HL-60 (cell line): Measurements from ENCODE around the gene AFAP1L2.

Source experiments
- DNase-seq, 2 experiments: peaks; one replicate each; pipeline ENCODE4 v3.0.0-alpha.2; 2010 to 2020; ENCODE audit warnings: low read depth in 1 of 2, low spot score in 1 of 2
- H3K27ac ChIP-seq: fragments of 250-450 bp; sonication (Bioruptor Pico); replicated peaks from 2 replicates; pipeline ENCODE4 v1.5.1; 2020; ENCODE audit warnings: mild to moderate bottlenecking, moderate library complexity
- H3K27me3 ChIP-seq: fragments of 250-450 bp; sonication (Bioruptor Pico); 2 replicates; pipeline ENCODE4 v1.5.1; 2021; ENCODE audit warnings: mild to moderate bottlenecking, moderate library complexity; ENCODE audit not compliant: insufficient read depth, poor library complexity, severe bottlenecking
- H3K4me3 ChIP-seq: replicated peaks from 2 replicates; pipeline ENCODE4 v1.5.1; 2011; ENCODE audit warnings: mild to moderate bottlenecking, control low read depth, low read length; ENCODE audit not compliant: insufficient read depth
- GABPA ChIP-seq: IDR thresholded peaks from 2 replicates; pipeline ENCODE4 v1.6.1; 2012; ENCODE audit warnings: low read depth
- POLR2AphosphoS5 ChIP-seq: IDR thresholded peaks from 2 replicates; pipeline ENCODE4 v1.6.1; 2012; ENCODE audit warnings: low read depth
- SPI1 ChIP-seq: IDR thresholded peaks from 2 replicates; pipeline ENCODE4 v1.6.1; 2012; ENCODE audit warnings: low read depth, mild to moderate bottlenecking, borderline replicate concordance
- TF ChIP-seq, protein P1 (sequence below): IDR thresholded peaks from 2 replicates; pipeline ENCODE4 v1.6.1; 2012; ENCODE audit warnings: low read depth; ENCODE audit not compliant: insufficient replicate concordance
- TF ChIP-seq, protein P2 (sequence below): IDR thresholded peaks from one replicate; pipeline ENCODE4 v1.5.1; 2011; ENCODE audit warnings: low read length, control low read depth, inconsistent platforms; ENCODE audit not compliant: insufficient read depth

The AFAP1L2 gene

DNA sequence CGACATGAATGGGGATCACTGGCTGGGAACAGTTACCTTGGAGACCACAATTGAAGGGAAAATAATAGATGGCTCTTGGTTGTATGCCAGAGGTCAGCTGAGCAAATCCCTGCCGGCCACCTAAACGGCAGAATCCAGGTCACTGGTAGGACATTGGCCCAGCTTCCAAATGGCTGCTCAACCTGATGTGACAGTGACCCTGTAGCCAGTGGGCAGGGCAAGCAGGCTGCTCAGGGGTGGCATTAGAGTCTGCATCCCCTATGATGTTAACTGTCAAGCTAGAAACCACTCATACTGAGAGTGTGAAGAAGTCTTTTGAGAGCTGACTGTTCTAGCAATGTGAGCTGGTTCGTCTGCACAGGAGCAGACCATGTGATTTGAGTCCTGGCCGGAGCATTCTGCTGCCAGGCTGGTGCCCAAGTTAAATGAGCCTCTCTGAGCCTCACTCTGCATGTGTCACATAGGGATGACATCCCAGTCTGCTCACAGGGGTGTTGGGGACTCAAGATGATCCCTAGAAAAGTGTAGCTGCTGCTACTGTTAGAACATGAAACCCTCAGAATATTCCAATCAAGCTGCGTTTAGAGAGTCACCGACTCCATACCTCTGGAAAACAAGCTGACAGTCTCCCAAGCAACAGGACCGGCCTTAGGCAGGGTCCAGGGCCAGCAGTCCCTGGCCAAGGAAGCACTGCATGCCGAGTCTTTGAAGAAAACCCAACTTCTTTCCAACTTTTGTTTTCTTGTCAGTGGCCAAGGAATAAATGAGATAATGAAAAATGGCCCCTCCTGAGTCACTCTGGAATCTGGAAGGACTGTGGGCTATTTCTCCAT, 95.6 kb downstream of the AFAP1L2 start:
- Histone ChIP-seq H3K4me3 (no peak overlapping the region), H3K27me3 (no peaks in the 10 kb centered on the region), H3K27ac (no peak overlapping the region)
- DNase-seq: no peak
- TF ChIP-seq, protein P1, sequence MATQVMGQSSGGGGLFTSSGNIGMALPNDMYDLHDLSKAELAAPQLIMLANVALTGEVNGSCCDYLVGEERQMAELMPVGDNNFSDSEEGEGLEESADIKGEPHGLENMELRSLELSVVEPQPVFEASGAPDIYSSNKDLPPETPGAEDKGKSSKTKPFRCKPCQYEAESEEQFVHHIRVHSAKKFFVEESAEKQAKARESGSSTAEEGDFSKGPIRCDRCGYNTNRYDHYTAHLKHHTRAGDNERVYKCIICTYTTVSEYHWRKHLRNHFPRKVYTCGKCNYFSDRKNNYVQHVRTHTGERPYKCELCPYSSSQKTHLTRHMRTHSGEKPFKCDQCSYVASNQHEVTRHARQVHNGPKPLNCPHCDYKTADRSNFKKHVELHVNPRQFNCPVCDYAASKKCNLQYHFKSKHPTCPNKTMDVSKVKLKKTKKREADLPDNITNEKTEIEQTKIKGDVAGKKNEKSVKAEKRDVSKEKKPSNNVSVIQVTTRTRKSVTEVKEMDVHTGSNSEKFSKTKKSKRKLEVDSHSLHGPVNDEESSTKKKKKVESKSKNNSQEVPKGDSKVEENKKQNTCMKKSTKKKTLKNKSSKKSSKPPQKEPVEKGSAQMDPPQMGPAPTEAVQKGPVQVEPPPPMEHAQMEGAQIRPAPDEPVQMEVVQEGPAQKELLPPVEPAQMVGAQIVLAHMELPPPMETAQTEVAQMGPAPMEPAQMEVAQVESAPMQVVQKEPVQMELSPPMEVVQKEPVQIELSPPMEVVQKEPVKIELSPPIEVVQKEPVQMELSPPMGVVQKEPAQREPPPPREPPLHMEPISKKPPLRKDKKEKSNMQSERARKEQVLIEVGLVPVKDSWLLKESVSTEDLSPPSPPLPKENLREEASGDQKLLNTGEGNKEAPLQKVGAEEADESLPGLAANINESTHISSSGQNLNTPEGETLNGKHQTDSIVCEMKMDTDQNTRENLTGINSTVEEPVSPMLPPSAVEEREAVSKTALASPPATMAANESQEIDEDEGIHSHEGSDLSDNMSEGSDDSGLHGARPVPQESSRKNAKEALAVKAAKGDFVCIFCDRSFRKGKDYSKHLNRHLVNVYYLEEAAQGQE: no peak
- no peak for TF ChIP-seq GABPA
- TF ChIP-seq, protein P2, sequence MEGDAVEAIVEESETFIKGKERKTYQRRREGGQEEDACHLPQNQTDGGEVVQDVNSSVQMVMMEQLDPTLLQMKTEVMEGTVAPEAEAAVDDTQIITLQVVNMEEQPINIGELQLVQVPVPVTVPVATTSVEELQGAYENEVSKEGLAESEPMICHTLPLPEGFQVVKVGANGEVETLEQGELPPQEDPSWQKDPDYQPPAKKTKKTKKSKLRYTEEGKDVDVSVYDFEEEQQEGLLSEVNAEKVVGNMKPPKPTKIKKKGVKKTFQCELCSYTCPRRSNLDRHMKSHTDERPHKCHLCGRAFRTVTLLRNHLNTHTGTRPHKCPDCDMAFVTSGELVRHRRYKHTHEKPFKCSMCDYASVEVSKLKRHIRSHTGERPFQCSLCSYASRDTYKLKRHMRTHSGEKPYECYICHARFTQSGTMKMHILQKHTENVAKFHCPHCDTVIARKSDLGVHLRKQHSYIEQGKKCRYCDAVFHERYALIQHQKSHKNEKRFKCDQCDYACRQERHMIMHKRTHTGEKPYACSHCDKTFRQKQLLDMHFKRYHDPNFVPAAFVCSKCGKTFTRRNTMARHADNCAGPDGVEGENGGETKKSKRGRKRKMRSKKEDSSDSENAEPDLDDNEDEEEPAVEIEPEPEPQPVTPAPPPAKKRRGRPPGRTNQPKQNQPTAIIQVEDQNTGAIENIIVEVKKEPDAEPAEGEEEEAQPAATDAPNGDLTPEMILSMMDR: no peak
- no peak for TF ChIP-seq SPI1
- TF ChIP-seq POLR2AphosphoS5: no peak

DNA sequence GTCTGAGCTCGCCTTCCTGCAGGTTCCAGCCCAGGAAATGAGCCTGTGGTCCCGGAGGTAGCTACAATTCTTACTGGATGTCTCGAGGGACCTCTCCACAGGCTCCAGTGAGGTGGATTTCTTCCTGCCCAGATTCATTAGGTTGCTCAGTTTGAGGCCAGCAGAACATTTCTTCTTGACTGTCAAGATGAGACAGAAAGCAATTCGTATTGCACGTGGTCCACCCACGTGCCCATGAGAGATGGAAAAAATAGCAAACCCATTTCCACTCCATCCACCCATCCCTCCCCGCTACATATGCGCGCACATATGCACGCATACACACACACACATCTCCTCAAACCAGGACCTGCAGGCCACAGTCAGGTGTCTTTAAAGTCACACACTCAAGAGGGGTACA, 96.6 kb downstream of the AFAP1L2 start:
- TF ChIP-seq POLR2AphosphoS5 (no peak), GABPA (no peak), SPI1 (no peak)
- TF ChIP-seq, protein P1: no peak
- TF ChIP-seq, protein P2: no peak
- Histone ChIP-seq H3K27me3 (no peaks in the 10 kb centered on the region), H3K27ac (no peak overlapping the region), H3K4me3 (no peak overlapping the region)
- DNase-seq: no peak

DNA sequence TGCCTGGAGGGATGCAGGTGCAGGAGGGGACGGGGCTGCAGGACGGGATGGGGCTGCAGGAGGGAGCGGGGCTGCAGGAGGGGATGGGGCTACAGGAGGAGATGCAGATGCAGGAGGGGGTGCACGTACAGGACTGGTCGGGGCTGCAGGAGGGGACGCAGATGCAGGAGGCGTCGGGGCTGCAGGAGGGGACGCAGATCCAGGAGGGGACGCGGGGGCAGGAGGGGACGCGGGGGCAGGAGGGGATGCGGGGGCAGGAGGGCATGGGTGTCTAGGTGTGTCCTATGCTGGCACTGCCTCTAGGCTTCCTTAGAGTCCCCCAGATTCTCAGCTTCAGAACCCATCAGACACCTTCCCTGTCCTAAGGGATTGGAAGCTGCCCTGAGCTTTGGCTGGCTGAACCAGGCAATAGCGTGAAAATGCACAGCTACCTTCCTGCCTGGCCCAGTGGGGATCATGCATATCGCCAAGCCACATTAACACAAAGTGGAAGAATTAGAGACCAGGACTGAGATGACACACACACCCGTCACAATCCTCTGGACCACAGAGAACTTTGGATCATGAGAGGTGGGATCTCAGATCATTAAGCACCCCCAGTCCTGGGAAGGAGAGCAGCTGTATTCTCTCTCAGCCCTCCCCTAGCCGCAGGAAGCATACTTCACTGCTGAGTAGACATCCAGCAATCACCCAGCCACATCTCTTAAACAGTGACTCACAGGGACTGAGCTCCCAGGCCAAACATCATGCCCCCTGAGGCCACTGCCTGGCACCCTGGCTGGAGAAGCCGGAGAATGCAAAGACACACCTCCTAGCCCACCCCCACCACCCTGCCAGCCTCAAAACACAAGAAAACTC, 98.0 kb downstream of the AFAP1L2 start:
- no peak overlapping the region for H3K4me3 ChIP-seq
- no peak for DNase-seq
- TF ChIP-seq, protein P2: no peak
- TF ChIP-seq, protein P1: no peak
- TF ChIP-seq GABPA (no peak), SPI1 (no peak), POLR2AphosphoS5 (no peak)
- no peak overlapping the region for H3K27ac ChIP-seq
- H3K27me3 ChIP-seq: no peaks in the 10 kb centered on the region
